GM18907 (cell line): ENCODE results near the gene TGFA.

Experiments
- ATAC-seq: cut with Tn5 transposase; IDR thresholded peaks from one replicate; pipeline ENCODE4 v1.9.1; 2021; ENCODE audit warnings: mild to moderate bottlenecking, moderate library complexity; ENCODE audit not compliant: unreplicated experiment

The TGFA gene

GRCh38 chr2:70553334-70553583, 367 bp downstream of the TGFA start:
- peak; percentile 26 for ATAC-seq

GRCh38 chr2:70552501-70553333, 909 bp downstream of the TGFA start:
- ATAC-seq: no peak

- ATAC-seq: no peak
Measured at GRCh38 chr2:70551167-70551566, 2.5 kb downstream of the TGFA start.

GRCh38 chr2:70549962-70550361, 3.7 kb downstream of the TGFA start:
- no peak for ATAC-seq

GRCh38 chr2:70549064-70549710, 4.4 kb downstream of the TGFA start:
- no peak for ATAC-seq

- ATAC-seq: no peak
Measured at GRCh38 chr2:70548233-70548632, 5.4 kb downstream of the TGFA start.

- ATAC-seq: no peak
Measured at GRCh38 chr2:70546885-70547284, 6.7 kb downstream of the TGFA start.

GRCh38 chr2:70546376-70546775, 7.2 kb downstream of the TGFA start:
- no peak for ATAC-seq

- no peak for ATAC-seq
Measured at GRCh38 chr2:70541481-70542020, 12.1 kb downstream of the TGFA start.

GRCh38 chr2:70537840-70538239, 15.8 kb downstream of the TGFA start:
- ATAC-seq: no peak

- no peak for ATAC-seq
Measured at GRCh38 chr2:70536517-70537055, 17.0 kb downstream of the TGFA start.

GRCh38 chr2:70535573-70535972, 18.1 kb downstream of the TGFA start:
- no peak for ATAC-seq

- no peak for ATAC-seq
Measured at GRCh38 chr2:70534183-70534836, 19.3 kb downstream of the TGFA start.

GRCh38 chr2:70532244-70532935, 21.2 kb downstream of the TGFA start:
- no peak for ATAC-seq

GRCh38 chr2:70531419-70532086, 22.1 kb downstream of the TGFA start:
- ATAC-seq: no peak

GRCh38 chr2:70529610-70530009, 24.0 kb downstream of the TGFA start:
- ATAC-seq: no peak

GRCh38 chr2:70528929-70529328, 24.7 kb downstream of the TGFA start:
- ATAC-seq: no peak

GRCh38 chr2:70528276-70528675, 25.4 kb downstream of the TGFA start:
- ATAC-seq: no peak

- ATAC-seq: peak; percentile 53
Measured at GRCh38 chr2:70527447-70528080, 26.1 kb downstream of the TGFA start.

GRCh38 chr2:70526126-70526525, 27.5 kb downstream of the TGFA start:
- ATAC-seq: no peak
